SK-N-SH (cell line): ENCODE results near the gene TTC16. TPM values are rescaled to one million over a fixed set of nuclear protein-coding genes. Genes with fewer than 3 reads are reported as not detected.

Experiments
- CTCF ChIA-PET: fragments of 300-600, 350-600 bp; formaldehyde crosslinking; extraction: SDS; loops from one replicate; lab custom pipeline; 2021; lab: Yijun Ruan, JAX
- POLR2A ChIA-PET: fragments of 350-600 bp; sonication (Branson Sonifier 250); formaldehyde crosslinking; extraction: SDS; loops from one replicate; lab custom pipeline; 2020; ENCODE audit warnings: antibody characterized with exemption, inconsistent platforms; lab: Yijun Ruan, JAX
- DNase-seq: peaks from one replicate; pipeline ENCODE4 v3.0.0; 2012
- H2AFZ ChIP-seq: fragments of 200-600 bp; sonication (generic); 2 replicates; pipeline ENCODE4 v1.8.1; 2016; ENCODE audit warnings: antibody characterized with exemption, mild to moderate bottlenecking, low read depth
- H3F3A ChIP-seq: fragments of 200-600 bp; sonication (generic); replicated peaks from 2 replicates; pipeline ENCODE3; 2016; ENCODE audit warnings: antibody characterized with exemption, mild to moderate bottlenecking; ENCODE audit not compliant: insufficient read depth
- H3K27ac ChIP-seq, 2 experiments: fragments of 200-500 bp in 1 of 2; fragments of 200-600 bp in 1 of 2; sonication (Bioruptor generic) in 1 of 2; sonication (generic), shearing (Covaris generic) in 1 of 2; 2 replicates each; pipeline versions ENCODE4 v1.5.1 to v1.6.1; 2014 to 2016; ENCODE audit warnings: low read depth in 2 of 2, inconsistent platforms in 1 of 2, low read length in 1 of 2, mild to moderate bottlenecking in 1 of 2, mixed read lengths in 1 of 2
- H3K27me3 ChIP-seq: fragments of 200-600 bp; sonication (generic), shearing (Covaris generic); 2 replicates; pipeline ENCODE4 v1.6.1; 2016; ENCODE audit warnings: mixed run types; ENCODE audit not compliant: insufficient read depth
- H3K36me3 ChIP-seq, 2 experiments: fragments of 200-500 bp in 1 of 2; fragments of 200-600 bp in 1 of 2; sonication (Bioruptor generic) in 1 of 2; sonication (generic) in 1 of 2; replicated peaks in 1 of 2; 2 replicates each; pipeline versions ENCODE3 to v1.5.1; 2014 to 2016; ENCODE audit warnings: low read length in 1 of 2, mild to moderate bottlenecking in 1 of 2; ENCODE audit not compliant: insufficient read depth in 2 of 2, control insufficient read depth in 1 of 2
- H3K4me1 ChIP-seq, 2 experiments: fragments of 200-500 bp in 1 of 2; fragments of 200-600 bp in 1 of 2; sonication (Bioruptor generic) in 1 of 2; sonication (generic), shearing (Covaris generic) in 1 of 2; 2 replicates each; pipeline versions ENCODE4 v1.5.1 to v1.6.1; 2014 to 2016; ENCODE audit warnings: low read depth in 1 of 2, low read length in 1 of 2, mixed run types in 1 of 2; ENCODE audit not compliant: insufficient read depth in 2 of 2, control insufficient read depth in 1 of 2
- H3K4me2 ChIP-seq: fragments of 200-600 bp; sonication (generic), shearing (Covaris generic); 2 replicates; pipeline ENCODE4 v1.6.1; 2017; ENCODE audit warnings: mixed run types
- H3K4me3 ChIP-seq, 2 experiments: fragments of 200-500 bp in 1 of 2; fragments of 200-600 bp in 1 of 2; sonication (Bioruptor generic) in 1 of 2; sonication (generic), shearing (Covaris generic) in 1 of 2; 2 replicates each; pipeline versions ENCODE4 v1.5.1 to v1.8.1; 2014 to 2016; ENCODE audit warnings: low read depth in 2 of 2, inconsistent platforms in 1 of 2, low read length in 1 of 2, mild to moderate bottlenecking in 1 of 2, mixed read lengths in 1 of 2, moderate library complexity in 1 of 2
- H3K79me2 ChIP-seq: fragments of 200-600 bp; sonication (generic); 2 replicates; pipeline ENCODE4 v1.8.1; 2017; ENCODE audit warnings: mild to moderate bottlenecking; ENCODE audit not compliant: insufficient read depth
- H3K9ac ChIP-seq: fragments of 200-600 bp; sonication (generic); 2 replicates; pipeline ENCODE4 v1.6.1; 2017; ENCODE audit warnings: mixed run types
- H3K9me2 ChIP-seq: fragments of 200-600 bp; sonication (generic); 2 replicates; pipeline ENCODE4 v1.6.1; 2017; ENCODE audit warnings: mixed run types
- H3K9me3 ChIP-seq: fragments of 200-600 bp; sonication (generic); 2 replicates; pipeline ENCODE4 v1.6.1; 2017; ENCODE audit warnings: mixed run types, mild to moderate bottlenecking, moderate library complexity
- H4K20me1 ChIP-seq: fragments of 200-600 bp; sonication (generic); 2 replicates; pipeline ENCODE4 v1.6.1; 2017; ENCODE audit warnings: mild to moderate bottlenecking, mixed run types; ENCODE audit not compliant: insufficient read depth
- CTCF ChIP-seq: fragments of 200-600 bp; sonication (generic); IDR thresholded peaks from 2 replicates; pipeline ENCODE4 v1.6.1; 2017; ENCODE audit warnings: antibody characterized with exemption, mild to moderate bottlenecking, moderate library complexity
- ELF1 ChIP-seq: IDR thresholded peaks from 2 replicates; pipeline ENCODE4 v1.4.0; 2012
- EZH2phosphoT487 ChIP-seq: fragments of 200-600 bp; sonication (generic); IDR thresholded peaks from 2 replicates; pipeline ENCODE4 v1.6.1; 2017; ENCODE audit warnings: low read depth, mixed run types, mild to moderate bottlenecking, antibody characterized with exemption, moderate library complexity, borderline replicate concordance
- FOXM1 ChIP-seq: IDR thresholded peaks from 2 replicates; pipeline ENCODE4 v1.4.0; 2012; ENCODE audit warnings: low read depth, mild to moderate bottlenecking
- GABPA ChIP-seq: IDR thresholded peaks from 2 replicates; pipeline ENCODE4 v1.4.0; 2012; ENCODE audit warnings: low read depth, mild to moderate bottlenecking
- GATA2 ChIP-seq: sonication (generic); formaldehyde crosslinking; IDR thresholded peaks from 2 replicates; pipeline ENCODE4 v1.5.0; 2020; ENCODE audit warnings: mild to moderate bottlenecking, missing genetic modification reagents
- MEF2A ChIP-seq: IDR thresholded peaks from 2 replicates; pipeline ENCODE4 v1.4.0; 2012; ENCODE audit warnings: low read depth, borderline replicate concordance
- NFIC ChIP-seq: IDR thresholded peaks from 2 replicates; pipeline ENCODE4 v1.4.0; 2012; ENCODE audit warnings: borderline replicate concordance
- POLR2AphosphoS5 ChIP-seq: IDR thresholded peaks from 2 replicates; pipeline ENCODE4 v1.6.1; 2012; ENCODE audit warnings: low read depth, low read length
- RAD21 ChIP-seq: IDR thresholded peaks from 2 replicates; pipeline ENCODE4 v1.6.1; 2012; ENCODE audit warnings: mild to moderate bottlenecking, low read length
- RCOR1 ChIP-seq: fragments of 150-350 bp; IDR thresholded peaks from 2 replicates; pipeline ENCODE4 v1.6.1; 2017; ENCODE audit warnings: antibody characterized with exemption, low read length
- RFX5 ChIP-seq: IDR thresholded peaks from 2 replicates; pipeline ENCODE4 v1.6.1; 2012; ENCODE audit warnings: mild to moderate bottlenecking, improper control_type of control experiment, low read length
- RXRA ChIP-seq: IDR thresholded peaks from 2 replicates; pipeline ENCODE4 v1.4.0; 2012; ENCODE audit warnings: low read depth, mild to moderate bottlenecking, borderline replicate concordance
- SIN3A ChIP-seq: IDR thresholded peaks from 2 replicates; pipeline ENCODE4 v1.6.1; 2012; ENCODE audit warnings: low read depth, mild to moderate bottlenecking, low read length, moderate library complexity, borderline replicate concordance
- USF2 ChIP-seq: fragments of 150-350 bp; IDR thresholded peaks from 2 replicates; pipeline ENCODE4 v1.6.1; 2017; ENCODE audit warnings: antibody characterized with exemption, low read length, low read depth, borderline replicate concordance
- WGBS: methylation state at CpG from one replicate; pipeline ENCODE4 v1.1.6; 2017; ENCODE audit warnings: low lambda C conversion rate; 5-methylcytosine and 5-hydroxymethylcytosine counted together
- polyA plus RNA-seq, 3 experiments: library from polyadenylated mRNA; depleted of rRNA; stranded (reverse); fragments of >200 nt; gene quantifications; 2 replicates each; pipeline ENCODE4 v1.2.3, GENCODE V29; 2012

Gene TTC16
- polyA plus RNA-seq, 1 of the 3 experiments (the other 2 are of a cell fraction) = 0.05 TPM

- TF ChIP-seq FOXM1 = no peak
- no peak for TF ChIP-seq RXRA
Observed at GRCh38 chr9:127724012-127724411, 8.1 kb downstream of the TTC16 start (continued).

- H3K4me3 ChIP-seq = no peak overlapping the region
- H3F3A ChIP-seq = peaks cover 3% of the 10 kb centered on the region
- ChIA-PET POLR2A (no interaction called here), CTCF (interaction anchor here (0.8 to 3.0 kb wide), 6 partner anchors 8 to 223 kb away, joined by 3 to 18 read pairs (median 4); partner anchors contain the start of gene TOR2A)
- H3K9ac ChIP-seq = no peak overlapping the region
- H4K20me1 ChIP-seq = no peaks in the 10 kb centered on the region
- peaks cover 0 to 3% of the 10 kb centered on the region in 2 experiments for H3K36me3 ChIP-seq
- no peaks in the 10 kb centered on the region for H3K27me3 ChIP-seq
- H3K4me1 ChIP-seq = no peaks in the 10 kb centered on the region; a peak in 1 of 4 replicates
- 62% methylated on average over 8 of the region's 8 CpGs for WGBS
- TF ChIP-seq GATA2 (no peak), RAD21 (no peak), GABPA (no peak), MEF2A (no peak), FOXM1 (no peak), POLR2AphosphoS5 (no peak), RFX5 (no peak), ELF1 (no peak), RCOR1 (no peak)
- no peak for DNase-seq
- H3K9me2 ChIP-seq = no peaks in the 10 kb centered on the region
- H3K79me2 ChIP-seq = no peaks in the 10 kb centered on the region
- H3K27ac ChIP-seq = no peak overlapping the region
- no peaks in the 10 kb centered on the region for H3K9me3 ChIP-seq
- H3K4me2 ChIP-seq = no peak overlapping the region
- H2AFZ ChIP-seq = no peak overlapping the region
Observed at GRCh38 chr9:127726871-127727270, 11.0 kb downstream of the TTC16 start.

- Histone ChIP-seq H3K4me2 (no peak overlapping the region), H3K79me2 (no peaks in the 10 kb centered on the region), H3K4me1 (peaks cover 0 to under 1% of the 10 kb centered on the region in 2 experiments; a peak in 1 of 4 replicates), H3K27me3 (no peaks in the 10 kb centered on the region), H3K9me3 (no peaks in the 10 kb centered on the region), H3K4me3 (no peak overlapping the region), H3K36me3 (peaks cover 0 to 3% of the 10 kb centered on the region in 2 experiments), H3F3A (peaks cover 2% of the 10 kb centered on the region), H2AFZ (no peak overlapping the region), H3K9ac (no peak overlapping the region), H3K9me2 (no peaks in the 10 kb centered on the region), H3K27ac (no peak overlapping the region), H4K20me1 (no peaks in the 10 kb centered on the region)
- 94% methylated on average over 8 of the region's 8 CpGs for WGBS
- TF ChIP-seq CTCF (no peak), POLR2AphosphoS5 (no peak), EZH2phosphoT487 (no peak), NFIC (no peak), USF2 (no peak), SIN3A (no peak), RXRA (no peak), MEF2A (no peak)
- CTCF ChIA-PET = interaction anchor here (0.5 to 10.7 kb wide), 5 partner anchors 121 to 225 kb away, joined by 3 to 226 read pairs (median 6); no protein-coding TSS in a partner anchor
- POLR2A ChIA-PET = interaction anchor here (0.7 kb wide), 1 partner anchor 201 kb away, joined by 3 read pairs; no protein-coding TSS in a partner anchor
- DNase-seq = no peak
Observed at GRCh38 chr9:127728808-127729207, 12.9 kb downstream of the TTC16 start.
